Measurements from ENCODE around the gene LDLR. TPM values are rescaled to one million over a fixed set of nuclear protein-coding genes. Genes with fewer than 3 reads are reported as not detected.
A peak's percentile ranks its signal among the peaks of the same experiment; 100 is the strongest.

The LDLR gene
- total and polyA plus RNA-seq, 2 donors (not counting 3 experiments of a cell fraction or from before 2014, with no cell fraction given): 142 to 174 TPM

DNA sequence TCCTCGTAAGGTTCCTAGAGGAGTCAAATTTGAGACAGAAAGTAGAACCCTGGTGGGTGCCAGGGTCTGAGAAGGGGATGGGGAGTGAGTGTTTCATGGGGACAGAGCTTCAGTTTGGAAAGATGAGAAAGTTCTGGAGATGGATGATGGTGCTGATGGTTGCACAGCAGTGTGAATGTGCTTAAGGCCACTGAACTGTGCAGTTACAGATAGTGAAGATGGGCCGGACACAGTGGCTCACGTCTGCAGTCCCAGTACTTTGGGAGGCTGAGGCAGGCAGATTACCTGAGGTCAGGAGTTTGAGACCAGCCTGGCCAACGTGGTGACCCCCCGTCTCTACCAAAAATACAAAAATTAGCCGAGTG lies 65.4 kb downstream of the LDLR start:
- H4K20me1 ChIP-seq (replicated peaks; ENCODE audit: control insufficient read depth, extremely low read depth, insufficient read depth, low read length): no peaks in the 10 kb centered on the region
- peak overlapping the region; percentile 60 for H3K4me2 ChIP-seq (ENCODE audit: insufficient read depth, low read length)
- no peaks in the 10 kb centered on the region for H3K27me3 ChIP-seq (ENCODE audit: control insufficient read depth in 2 of 2, insufficient read depth in 2 of 2, low read length in 2 of 2)
- dilution Hi-C loops (cut with MboI; ENCODE audit: extremely low pct_ligation_motif_present, low sequenced_read_pairs): no loop called here
- no peak for TF ChIP-seq EZH2 (IDR thresholded peaks at IDR 0.05; ENCODE audit: borderline replicate concordance, low read depth, low read length, severe bottlenecking)
- no peak for TF ChIP-seq GATA2 (IDR thresholded peaks at IDR 0.05; ENCODE audit: insufficient read depth, insufficient read length, low read depth, low read length)
- TF ChIP-seq, protein P1, sequence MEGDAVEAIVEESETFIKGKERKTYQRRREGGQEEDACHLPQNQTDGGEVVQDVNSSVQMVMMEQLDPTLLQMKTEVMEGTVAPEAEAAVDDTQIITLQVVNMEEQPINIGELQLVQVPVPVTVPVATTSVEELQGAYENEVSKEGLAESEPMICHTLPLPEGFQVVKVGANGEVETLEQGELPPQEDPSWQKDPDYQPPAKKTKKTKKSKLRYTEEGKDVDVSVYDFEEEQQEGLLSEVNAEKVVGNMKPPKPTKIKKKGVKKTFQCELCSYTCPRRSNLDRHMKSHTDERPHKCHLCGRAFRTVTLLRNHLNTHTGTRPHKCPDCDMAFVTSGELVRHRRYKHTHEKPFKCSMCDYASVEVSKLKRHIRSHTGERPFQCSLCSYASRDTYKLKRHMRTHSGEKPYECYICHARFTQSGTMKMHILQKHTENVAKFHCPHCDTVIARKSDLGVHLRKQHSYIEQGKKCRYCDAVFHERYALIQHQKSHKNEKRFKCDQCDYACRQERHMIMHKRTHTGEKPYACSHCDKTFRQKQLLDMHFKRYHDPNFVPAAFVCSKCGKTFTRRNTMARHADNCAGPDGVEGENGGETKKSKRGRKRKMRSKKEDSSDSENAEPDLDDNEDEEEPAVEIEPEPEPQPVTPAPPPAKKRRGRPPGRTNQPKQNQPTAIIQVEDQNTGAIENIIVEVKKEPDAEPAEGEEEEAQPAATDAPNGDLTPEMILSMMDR (IDR thresholded peaks at IDR 0.05; ENCODE audit: extremely low read depth in 1 of 2, insufficient read depth in 1 of 2, low read depth in 1 of 2, low read length in 2 of 2): no peak
- no peak for TF ChIP-seq JUN (IDR thresholded peaks at IDR 0.05; ENCODE audit: borderline replicate concordance, insufficient read depth, insufficient read length, low read depth)
- no peak for TF ChIP-seq FOS (IDR thresholded peaks at IDR 0.05; ENCODE audit: borderline replicate concordance, insufficient read depth, low read length)
- TF ChIP-seq MYC (IDR thresholded peaks at IDR 0.05; ENCODE audit: low read depth, low read length): no peak
- TF ChIP-seq POLR2AphosphoS5 (IDR thresholded peaks at IDR 0.05; ENCODE audit: insufficient read depth, low read depth, low read length): no peak
- TF ChIP-seq, protein P2, sequence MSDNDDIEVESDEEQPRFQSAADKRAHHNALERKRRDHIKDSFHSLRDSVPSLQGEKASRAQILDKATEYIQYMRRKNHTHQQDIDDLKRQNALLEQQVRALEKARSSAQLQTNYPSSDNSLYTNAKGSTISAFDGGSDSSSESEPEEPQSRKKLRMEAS (IDR thresholded peaks at IDR 0.05; ENCODE audit: insufficient read depth, insufficient read length): no peak
- TF ChIP-seq POLR2A (IDR thresholded peaks at IDR 0.05; ENCODE audit: low read depth, low read length): no peak
- POLR2A ChIA-PET: interaction anchor here (1.5 kb wide), 1 partner anchor 14 kb away, joined by 3 read pairs; no protein-coding TSS in a partner anchor
- DNase-seq (ENCODE audit: low read depth, low spot score) (no peak), FAIRE-seq (no peak)
- peaks cover 22% of the 10 kb centered on the region for H3K4me1 ChIP-seq (ENCODE audit: control insufficient read depth, extremely low read depth, insufficient read depth, low read length)
- no peaks in the 10 kb centered on the region for H3K36me3 ChIP-seq (ENCODE audit: control insufficient read depth in 2 of 2, extremely low read depth in 1 of 2, insufficient read depth in 2 of 2, low read length in 2 of 2)
- peak overlapping the region; percentile 73 to 97 (median 94) for H3K4me3 ChIP-seq (replicated peaks in 1 of 3; ENCODE audit: insufficient read depth in 1 of 3, low read depth in 1 of 3, low read length in 3 of 3)
- H3K9ac ChIP-seq (replicated peaks; ENCODE audit: extremely low read depth, insufficient read depth, low read length): peak overlapping the region; percentile 77
- no peak overlapping the region for H2AFZ ChIP-seq (ENCODE audit: low read depth, low read length)
- BruUV-seq (replicated peaks): TSS peak; percentile 29
- H3K27ac ChIP-seq (ENCODE audit: insufficient read depth, low read depth, low read length): no peak overlapping the region
- CTCF ChIA-PET: interaction anchor here (0.8 to 1.3 kb wide), 4 partner anchors 8 to 28 kb away, joined by 3 to 4 read pairs (median 4); no protein-coding TSS in a partner anchor
- H3K9me1 ChIP-seq (replicated peaks; ENCODE audit: control insufficient read depth, extremely low read depth, insufficient read depth, low read length): no peaks in the 10 kb centered on the region
- intact Hi-C loops (cut with micrococcal nuclease): loop anchor here (1.0 to 2.0 kb wide), 3 partner anchors 11 to 16 kb away; no protein-coding TSS in a partner anchor
- no peaks in the 10 kb centered on the region for H3K9me3 ChIP-seq (replicated peaks; ENCODE audit: control insufficient read depth, insufficient read depth, low read length)
- peaks cover 44% of the 10 kb centered on the region for H3K79me2 ChIP-seq (ENCODE audit: control insufficient read depth, insufficient read depth, low read length)

Measured in endothelial cell of umbilical vein (primary cell).